Measurements from ENCODE around the gene SPATA21. TPM values are rescaled to one million over a fixed set of nuclear protein-coding genes. Genes with fewer than 3 reads are reported as not detected.

The SPATA21 gene
- total and polyA plus RNA-seq, 10 of the 15 experiments (the other 5 are each of a cell fraction or from before 2014, with no cell fraction given): 0.05 to 1.1 (median 0.24) TPM; not detected in 1

GRCh38 chr1:16462773-16463330, 25.6 kb upstream of the SPATA21 start (continued):
- no peak for TF ChIP-seq RELB (IDR thresholded peaks at IDR 0.05; ENCODE audit: low read depth)
- TF ChIP-seq RUNX3 (IDR thresholded peaks at IDR 0.05; ENCODE audit: low read length): no peak

GRCh38 chr1:16461681-16462080, 24.5 kb upstream of the SPATA21 start:
- Histone ChIP-seq H3K79me2 (ENCODE audit: control insufficient read depth, insufficient read depth, low read length) (no peaks in the 10 kb centered on the region), H3K9me3 (replicated peaks; ENCODE audit: control insufficient read depth, insufficient read depth, low read length) (no peaks in the 10 kb centered on the region), H2AFZ (ENCODE audit: control insufficient read depth, low read depth, low read length) (no peak overlapping the region), H3K4me1 (ENCODE audit: control insufficient read depth, insufficient read depth, low read length) (no peaks in the 10 kb centered on the region), H3K27ac (ENCODE audit: control insufficient read depth, insufficient read depth) (no peak overlapping the region), H3K27me3 (replicated peaks in 1 of 2; ENCODE audit: control insufficient read depth in 2 of 2, insufficient read depth in 2 of 2, low read length in 1 of 2) (no peaks in the 10 kb centered on the region), H3K4me3 (no peak overlapping the region), H3K4me2 (ENCODE audit: control insufficient read depth, insufficient read depth) (no peak overlapping the region), H4K20me1 (ENCODE audit: control insufficient read depth, insufficient read depth) (no peaks in the 10 kb centered on the region), H3K9ac (ENCODE audit: control insufficient read depth, insufficient read depth, low read length) (no peak overlapping the region), H3K36me3 (ENCODE audit: control insufficient read depth in 2 of 2, insufficient read depth in 2 of 2, low read length in 1 of 2) (peaks cover 8 to 38% of the 10 kb centered on the region in 2 experiments; a peak in 3 of 4 replicates)
- ChIA-PET POLR2A (interaction anchor here (1.5 kb wide), 1 partner anchor 12 kb away, joined by 5 read pairs; no protein-coding TSS in a partner anchor), CTCF (no interaction called here), SMC1A (ENCODE audit: uncharacterized antibody, unreplicated experiment) (no interaction called here), RAD21 (ENCODE audit: unreplicated experiment) (no interaction called here)
- BruUV-seq (replicated peaks): no TSS peak
- ATAC-seq (no peak), DNase-seq (ENCODE audit: low read depth, low spot score) (no peak), FAIRE-seq (no peak)
- TF ChIP-seq RAD21 (IDR thresholded peaks at IDR 0.05; ENCODE audit: insufficient read depth, low read depth, low read length) (no peak), NR2F1 (conservative IDR thresholded peaks at IDR 0.05) (0 out of 2 replicates have a peak, but pooled peaks have one; percentile 17)
- intact Hi-C loops (cut with micrococcal nuclease; ENCODE audit: unreplicated experiment): no loop called here
- WGBS (ENCODE audit: insufficient coverage, insufficient replicate concordance, low lambda C conversion rate, missing lambda C conversion rate): 96% methylated on average over 3 of the region's 3 CpGs
- in situ Hi-C loops (cut with MboI): no loop called here

Data from GM12878 (cell line).